ENCODE measurements around the gene TUFT1.

- TF ChIP-seq CTCF (IDR thresholded peaks at IDR 0.05): no peak
- TF ChIP-seq POLR2A (IDR thresholded peaks at IDR 0.05): no peak
These were observed 37.9 kb upstream of the TUFT1 start for GRCh38 chr1:151502035-151502700.
